Gastroesophageal sphincter (tissue), 3 donors: Measurements from ENCODE around the gene CCDC136.

Source experiments
- EP300 ChIP-seq: sonication (generic); formaldehyde crosslinking; IDR thresholded peaks from one replicate; pipeline ENCODE4 v1.6.1; 2017; ENCODE audit warnings: antibody characterized with exemption, mild to moderate bottlenecking
- POLR2A ChIP-seq, 2 donors: fragments of 450-650 bp; IDR thresholded peaks; one replicate each; pipeline ENCODE4 v1.6.1; 2017; ENCODE audit warnings: antibody characterized with exemption in 2 of 2, mild to moderate bottlenecking in 2 of 2, moderate library complexity in 1 of 2
- POLR2AphosphoS5 ChIP-seq: sonication (generic); formaldehyde crosslinking; IDR thresholded peaks from one replicate; pipeline ENCODE4 v1.6.1; 2017; ENCODE audit warnings: antibody characterized with exemption
- TF ChIP-seq, protein P1 (sequence below), 4 experiments: fragments of 200-600 bp in 2 of 4; fragments of 450-650 bp in 2 of 4; sonication (generic) in 1 of 4; IDR thresholded peaks; one replicate each; pipeline ENCODE4 v1.5.1; 2017 to 2019; ENCODE audit warnings: antibody characterized with exemption in 4 of 4, mild to moderate bottlenecking in 2 of 4, moderate library complexity in 2 of 4

DNA sequence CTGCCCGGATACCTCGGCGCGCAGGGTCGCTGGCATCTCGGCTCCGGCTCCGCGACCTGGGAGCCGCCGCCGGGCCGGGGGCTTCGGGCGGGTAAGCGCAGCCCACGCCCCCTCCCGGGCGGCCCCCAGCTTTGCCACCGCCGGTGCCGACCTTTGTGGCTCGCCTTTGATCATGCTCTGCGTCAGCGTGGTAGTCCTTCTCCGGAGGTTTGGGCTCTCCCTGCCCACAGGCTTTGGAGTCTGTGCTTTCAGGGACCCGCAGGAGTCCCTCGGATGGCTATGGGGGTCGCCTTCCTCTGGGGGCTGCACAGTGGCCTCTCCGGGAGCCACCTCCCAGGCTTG, 78.1 kb downstream of the CCDC136 start:
- TF ChIP-seq POLR2AphosphoS5 (no peak), POLR2A (IDR thresholded peaks at IDR 0.05) (no peak), EP300 (no peak)
- TF ChIP-seq, protein P1, sequence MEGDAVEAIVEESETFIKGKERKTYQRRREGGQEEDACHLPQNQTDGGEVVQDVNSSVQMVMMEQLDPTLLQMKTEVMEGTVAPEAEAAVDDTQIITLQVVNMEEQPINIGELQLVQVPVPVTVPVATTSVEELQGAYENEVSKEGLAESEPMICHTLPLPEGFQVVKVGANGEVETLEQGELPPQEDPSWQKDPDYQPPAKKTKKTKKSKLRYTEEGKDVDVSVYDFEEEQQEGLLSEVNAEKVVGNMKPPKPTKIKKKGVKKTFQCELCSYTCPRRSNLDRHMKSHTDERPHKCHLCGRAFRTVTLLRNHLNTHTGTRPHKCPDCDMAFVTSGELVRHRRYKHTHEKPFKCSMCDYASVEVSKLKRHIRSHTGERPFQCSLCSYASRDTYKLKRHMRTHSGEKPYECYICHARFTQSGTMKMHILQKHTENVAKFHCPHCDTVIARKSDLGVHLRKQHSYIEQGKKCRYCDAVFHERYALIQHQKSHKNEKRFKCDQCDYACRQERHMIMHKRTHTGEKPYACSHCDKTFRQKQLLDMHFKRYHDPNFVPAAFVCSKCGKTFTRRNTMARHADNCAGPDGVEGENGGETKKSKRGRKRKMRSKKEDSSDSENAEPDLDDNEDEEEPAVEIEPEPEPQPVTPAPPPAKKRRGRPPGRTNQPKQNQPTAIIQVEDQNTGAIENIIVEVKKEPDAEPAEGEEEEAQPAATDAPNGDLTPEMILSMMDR (IDR thresholded peaks at IDR 0.05): no peak
